Ovary (tissue), 3 donors: ENCODE results near the gene WFDC11.

Experiments
- CTCF ChIP-seq, 3 donors: fragments of 450-650 bp in 2 of 3; fragments of 200-600 bp in 1 of 3; IDR thresholded peaks; one replicate each; pipeline versions ENCODE4 v1.5.1 to v1.8.0; 2016 to 2022; ENCODE audit warnings: antibody characterized with exemption in 3 of 3, mild to moderate bottlenecking in 1 of 3
- EP300 ChIP-seq: sonication (generic); formaldehyde crosslinking; IDR thresholded peaks from one replicate; pipeline ENCODE4 v1.6.1; 2017; ENCODE audit warnings: antibody characterized with exemption
- POLR2A ChIP-seq: fragments of 450-650 bp; IDR thresholded peaks from one replicate; pipeline ENCODE4 v1.6.1; 2017; ENCODE audit warnings: antibody characterized with exemption, mild to moderate bottlenecking, moderate library complexity
- donor health status: DM: no; HTN: no; CAD: no.

GRCh38 chr20:45704969-45705637 lies 35.1 kb upstream of the WFDC11 start, which contains the start of gene WFDC10B:
- no peak for TF ChIP-seq POLR2A
- no peak for TF ChIP-seq CTCF (IDR thresholded peaks at IDR 0.05)
- TF ChIP-seq EP300, result no peak
